ENCODE data around the gene POLA2. TPM values are rescaled to one million over a fixed set of nuclear protein-coding genes. Genes with fewer than 3 reads are reported as not detected.

POLA2 gene
- total and polyA plus RNA-seq, 4 donors: 7.2 to 16.2 (median 9.4) TPM

- H3K4me3 ChIP-seq (ENCODE audit: low read depth, low read length): no peak overlapping the region
- no peak overlapping the region for H3K27ac ChIP-seq (ENCODE audit: low read depth, low read length)
- no peaks in the 10 kb centered on the region for H3K27me3 ChIP-seq (ENCODE audit: control insufficient read depth, insufficient read depth, low read length)
- H3K4me1 ChIP-seq (ENCODE audit: control insufficient read depth, insufficient read depth, low read length): peaks cover 56% of the 10 kb centered on the region
- WGBS (ENCODE audit: insufficient coverage): 43% methylated on average over 4 of the region's 5 CpGs
- DNase-seq (ENCODE audit: low read depth in 4 of 6, low spot score in 6 of 6): no peak
- H3K36me3 ChIP-seq (ENCODE audit: control insufficient read depth, insufficient read depth, low read length): no peaks in the 10 kb centered on the region
- H3K9me3 ChIP-seq (ENCODE audit: control insufficient read depth, insufficient read depth, low read length): no peaks in the 10 kb centered on the region
Measured at GRCh38 chr11:65311170-65311678, 49.5 kb downstream of the POLA2 start.

- WGBS (ENCODE audit: insufficient coverage): under 1% methylated on average over 74 of the region's 74 CpGs
- Histone ChIP-seq H3K9me3 (ENCODE audit: control insufficient read depth, insufficient read depth, low read length) (no peaks in the 10 kb centered on the region), H3K27me3 (ENCODE audit: control insufficient read depth, insufficient read depth, low read length) (no peaks in the 10 kb centered on the region), H3K36me3 (ENCODE audit: control insufficient read depth, insufficient read depth, low read length) (no peaks in the 10 kb centered on the region), H3K4me1 (ENCODE audit: control insufficient read depth, insufficient read depth, low read length) (peaks cover 59% of the 10 kb centered on the region), H3K4me3 (ENCODE audit: low read depth, low read length) (peak within 1 kb of the TSS; percentile 80), H3K27ac (ENCODE audit: low read depth, low read length) (peak within 1 kb of the TSS; percentile 79)
- DNase-seq (ENCODE audit: low read depth in 4 of 6, low spot score in 6 of 6): peak in 3 of 6 donors; percentile 67 to 90 (median 84)
Measured at GRCh38 chr11:65314501-65315203, 52.9 kb downstream of the POLA2 start, which contains the start of gene CDC42EP2. Gene CDC42EP2, plus strand, starts transcription at chr11:65314866. Its CDS starts 6,033 bp downstream, at chr11:65320899.

GRCh38 chr11:65315204-65315865, 53.6 kb downstream of the POLA2 start:
- peak overlapping the region; percentile 80 for H3K4me3 ChIP-seq (ENCODE audit: low read depth, low read length)
- under 1% methylated on average over 59 of the region's 59 CpGs for WGBS (ENCODE audit: insufficient coverage)
- H3K4me1 ChIP-seq (ENCODE audit: control insufficient read depth, insufficient read depth, low read length): peaks cover 54% of the 10 kb centered on the region
- H3K27me3 ChIP-seq (ENCODE audit: control insufficient read depth, insufficient read depth, low read length): no peaks in the 10 kb centered on the region
- H3K27ac ChIP-seq (ENCODE audit: low read depth, low read length): peak overlapping the region; percentile 79
- no peaks in the 10 kb centered on the region for H3K9me3 ChIP-seq (ENCODE audit: control insufficient read depth, insufficient read depth, low read length)
- no peaks in the 10 kb centered on the region for H3K36me3 ChIP-seq (ENCODE audit: control insufficient read depth, insufficient read depth, low read length)
- peak in 4 of 6 donors; percentile 61 to 94 (median 84) for DNase-seq (ENCODE audit: low read depth in 4 of 6, low spot score in 6 of 6)

GRCh38 chr11:65315866-65316226, 54.1 kb downstream of the POLA2 start:
- H3K27ac ChIP-seq (ENCODE audit: low read depth, low read length): peak overlapping the region; percentile 64
- H3K36me3 ChIP-seq (ENCODE audit: control insufficient read depth, insufficient read depth, low read length): peaks cover 4% of the 10 kb centered on the region
- H3K9me3 ChIP-seq (ENCODE audit: control insufficient read depth, insufficient read depth, low read length): no peaks in the 10 kb centered on the region
- no peak for DNase-seq (ENCODE audit: low read depth in 4 of 6, low spot score in 6 of 6)
- no peaks in the 10 kb centered on the region for H3K27me3 ChIP-seq (ENCODE audit: control insufficient read depth, insufficient read depth, low read length)
- 42% methylated on average over 6 of the region's 8 CpGs for WGBS (ENCODE audit: insufficient coverage)
- H3K4me1 ChIP-seq (ENCODE audit: control insufficient read depth, insufficient read depth, low read length): peaks cover 49% of the 10 kb centered on the region
- H3K4me3 ChIP-seq (ENCODE audit: low read depth, low read length): peak overlapping the region; percentile 80

GRCh38 chr11:65316227-65317024, 54.7 kb downstream of the POLA2 start:
- no peaks in the 10 kb centered on the region for H3K27me3 ChIP-seq (ENCODE audit: control insufficient read depth, insufficient read depth, low read length)
- peak overlapping the region; percentile 80 for H3K4me3 ChIP-seq (ENCODE audit: low read depth, low read length)
- H3K36me3 ChIP-seq (ENCODE audit: control insufficient read depth, insufficient read depth, low read length): peaks cover 10% of the 10 kb centered on the region
- H3K4me1 ChIP-seq (ENCODE audit: control insufficient read depth, insufficient read depth, low read length): peaks cover 47% of the 10 kb centered on the region
- peak in 1 of 6 donors; percentile 22 for DNase-seq (ENCODE audit: low read depth in 4 of 6, low spot score in 6 of 6)
- H3K27ac ChIP-seq (ENCODE audit: low read depth, low read length): peak overlapping the region; percentile 64
- no peaks in the 10 kb centered on the region for H3K9me3 ChIP-seq (ENCODE audit: control insufficient read depth, insufficient read depth, low read length)
- 52% methylated on average over 13 of the region's 20 CpGs for WGBS (ENCODE audit: insufficient coverage)

GRCh38 chr11:65317025-65317786, 55.4 kb downstream of the POLA2 start:
- Histone ChIP-seq H3K27ac (ENCODE audit: low read depth, low read length) (peak overlapping the region; percentile 64), H3K9me3 (ENCODE audit: control insufficient read depth, insufficient read depth, low read length) (no peaks in the 10 kb centered on the region), H3K27me3 (ENCODE audit: control insufficient read depth, insufficient read depth, low read length) (no peaks in the 10 kb centered on the region), H3K36me3 (ENCODE audit: control insufficient read depth, insufficient read depth, low read length) (peaks cover 18% of the 10 kb centered on the region), H3K4me3 (ENCODE audit: low read depth, low read length) (peak overlapping the region; percentile 80), H3K4me1 (ENCODE audit: control insufficient read depth, insufficient read depth, low read length) (peaks cover 55% of the 10 kb centered on the region)
- peak in 2 of 6 donors; percentile 49 to 60 for DNase-seq (ENCODE audit: low read depth in 4 of 6, low spot score in 6 of 6)
- 27% methylated on average over 4 of the region's 13 CpGs for WGBS (ENCODE audit: insufficient coverage)

GRCh38 chr11:65320386-65321075, 58.8 kb downstream of the POLA2 start:
- WGBS (ENCODE audit: insufficient coverage): 90% methylated on average over 22 of the region's 22 CpGs
- DNase-seq (ENCODE audit: low read depth in 4 of 6, low spot score in 6 of 6): no peak
- no peaks in the 10 kb centered on the region for H3K9me3 ChIP-seq (ENCODE audit: control insufficient read depth, insufficient read depth, low read length)
- no peak overlapping the region for H3K4me3 ChIP-seq (ENCODE audit: low read depth, low read length)
- peaks cover 26% of the 10 kb centered on the region for H3K36me3 ChIP-seq (ENCODE audit: control insufficient read depth, insufficient read depth, low read length)
- H3K4me1 ChIP-seq (ENCODE audit: control insufficient read depth, insufficient read depth, low read length): peaks cover 38% of the 10 kb centered on the region
- no peak overlapping the region for H3K27ac ChIP-seq (ENCODE audit: low read depth, low read length)
- no peaks in the 10 kb centered on the region for H3K27me3 ChIP-seq (ENCODE audit: control insufficient read depth, insufficient read depth, low read length)

GRCh38 chr11:65321076-65321475, 59.3 kb downstream of the POLA2 start:
- Histone ChIP-seq H3K4me3 (ENCODE audit: low read depth, low read length) (no peak overlapping the region), H3K4me1 (ENCODE audit: control insufficient read depth, insufficient read depth, low read length) (peaks cover 33% of the 10 kb centered on the region), H3K36me3 (ENCODE audit: control insufficient read depth, insufficient read depth, low read length) (peaks cover 26% of the 10 kb centered on the region), H3K27ac (ENCODE audit: low read depth, low read length) (no peak overlapping the region), H3K9me3 (ENCODE audit: control insufficient read depth, insufficient read depth, low read length) (no peaks in the 10 kb centered on the region), H3K27me3 (ENCODE audit: control insufficient read depth, insufficient read depth, low read length) (no peaks in the 10 kb centered on the region)
- DNase-seq (ENCODE audit: low read depth in 4 of 6, low spot score in 6 of 6): no peak
- 94% methylated on average over 11 of the region's 15 CpGs for WGBS (ENCODE audit: insufficient coverage)

Measured in spinal cord (tissue), 10 donors.